ENCODE measurements around the gene ACTN1.
A peak's percentile ranks its signal among the peaks of the same experiment; 100 is the strongest.
"Not testable (repeated sequence)": the region's sequence is repeated elsewhere in the genome, so short reads cannot be mapped to it uniquely, and the experiment has no call there.

The ACTN1 gene

DNA sequence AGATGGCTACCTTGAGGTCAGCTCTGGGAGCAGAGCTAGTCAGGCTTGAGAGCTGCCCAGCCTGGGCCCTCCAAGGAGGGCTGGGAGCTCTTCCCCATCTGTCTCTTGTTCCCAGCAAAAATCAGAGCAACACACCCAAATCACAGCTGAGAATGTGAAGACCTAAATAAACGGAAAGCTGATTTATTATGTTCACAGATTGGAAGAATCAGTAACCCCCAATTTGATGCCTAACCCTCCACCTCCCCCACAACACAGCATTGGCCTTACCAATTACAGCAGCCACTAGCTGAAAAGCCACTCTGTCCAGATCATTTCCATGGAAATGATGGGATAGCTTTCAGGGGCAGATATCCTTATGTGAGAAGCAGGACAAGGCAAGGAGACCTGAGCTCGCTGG, 7.1 kb upstream of the ACTN1 start:
- DNase-seq: no peak

DNA sequence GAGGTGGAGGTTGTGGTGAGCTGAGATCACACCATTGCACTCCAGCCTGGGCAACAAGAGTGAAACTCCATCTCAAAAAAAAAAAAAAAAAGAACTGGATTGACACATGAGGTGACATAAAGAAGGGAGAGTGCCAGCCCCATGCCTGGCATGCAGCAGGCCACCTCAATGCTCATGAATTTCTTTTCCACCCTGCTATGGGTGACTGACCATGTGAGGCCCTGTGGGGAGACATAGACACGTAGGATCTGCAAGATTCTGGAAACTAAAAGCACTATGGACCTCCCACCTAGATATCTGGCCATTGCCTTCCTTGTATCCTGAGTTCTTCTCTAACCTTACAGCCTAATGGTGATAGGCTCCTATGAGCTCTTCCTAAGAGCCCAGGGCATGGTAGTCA, 5.6 kb upstream of the ACTN1 start:
- no peak for DNase-seq

DNA sequence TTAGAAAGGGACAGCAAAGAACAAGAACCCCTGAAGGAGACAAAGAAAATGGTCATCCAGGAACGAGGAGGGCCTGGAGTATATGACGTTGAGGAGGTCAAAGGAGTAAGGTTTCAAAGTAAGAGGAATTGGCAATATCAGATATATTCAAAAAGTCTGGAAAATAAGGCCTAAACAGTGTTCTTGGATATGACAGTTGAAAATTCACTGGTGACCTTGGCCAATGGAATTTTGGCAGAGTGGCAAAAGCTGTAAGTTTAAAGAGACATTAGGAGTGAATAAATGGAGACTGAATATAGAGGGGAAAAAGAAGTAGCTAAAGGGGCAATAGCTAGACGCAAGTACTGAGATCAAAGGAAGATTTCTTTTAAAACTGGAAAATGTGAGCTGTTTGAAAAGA, 4.1 kb upstream of the ACTN1 start:
- no peak for DNase-seq

DNA sequence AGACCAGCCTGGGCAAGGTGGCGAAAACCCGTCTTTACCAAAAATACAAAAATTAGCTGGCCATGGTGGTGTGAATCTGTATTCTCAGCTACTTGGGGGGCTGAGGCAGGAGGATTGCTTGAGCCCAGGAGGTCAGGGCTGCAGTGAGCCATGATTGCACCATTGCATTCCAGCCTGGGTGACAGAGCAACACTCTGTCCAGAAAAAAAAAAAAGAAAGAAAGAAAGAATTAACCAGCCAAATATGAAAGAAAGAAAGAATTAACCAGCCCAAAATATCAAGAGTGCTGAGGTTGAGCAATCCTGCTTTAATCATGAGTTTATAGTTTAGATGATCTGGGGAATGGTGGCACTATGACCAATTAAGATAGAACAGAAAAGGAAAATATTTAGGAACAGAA, 3.5 kb upstream of the ACTN1 start:
- no peak for DNase-seq

DNA sequence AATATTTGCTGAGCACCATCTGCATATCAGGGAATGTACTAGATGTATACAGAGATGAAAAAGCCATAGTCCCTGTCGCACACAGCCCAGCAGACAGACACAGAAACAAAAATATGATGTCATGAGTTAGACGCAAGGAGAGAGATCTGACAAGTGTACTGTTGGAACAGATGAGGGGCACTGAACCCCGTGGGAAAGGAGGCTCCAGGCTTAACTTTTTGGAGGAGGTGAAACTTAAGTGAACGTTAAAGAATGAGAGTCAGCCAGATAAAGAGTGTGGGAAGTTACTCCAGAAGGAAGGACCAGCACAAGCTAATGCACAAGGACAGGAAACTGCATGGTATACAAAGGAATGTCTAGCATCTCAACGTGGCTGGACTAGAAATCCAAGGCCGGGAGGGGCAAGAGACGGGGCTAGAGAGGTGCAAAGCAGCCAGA, 2.5 kb upstream of the ACTN1 start:
- no peak for DNase-seq

DNA sequence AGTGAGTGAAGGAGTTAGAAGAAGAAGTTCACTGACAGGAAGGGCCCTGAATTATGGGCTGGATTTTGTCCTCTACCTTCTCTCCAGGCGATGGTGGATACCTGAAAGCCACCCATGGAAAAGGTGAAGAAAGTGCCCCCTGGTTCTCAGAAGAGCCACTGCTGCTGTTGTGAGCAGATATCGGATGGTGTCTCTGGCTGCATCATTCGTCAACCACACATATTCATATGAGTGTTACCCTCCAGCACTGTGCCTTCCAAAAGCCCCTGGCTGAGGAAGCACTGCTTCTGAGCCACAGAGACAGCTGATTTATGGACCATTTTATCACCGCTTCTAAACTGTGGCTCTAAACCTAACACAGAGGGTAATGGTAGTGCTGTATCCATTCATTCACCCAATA, 2.0 kb upstream of the ACTN1 start:
- DNase-seq: no peak

DNA sequence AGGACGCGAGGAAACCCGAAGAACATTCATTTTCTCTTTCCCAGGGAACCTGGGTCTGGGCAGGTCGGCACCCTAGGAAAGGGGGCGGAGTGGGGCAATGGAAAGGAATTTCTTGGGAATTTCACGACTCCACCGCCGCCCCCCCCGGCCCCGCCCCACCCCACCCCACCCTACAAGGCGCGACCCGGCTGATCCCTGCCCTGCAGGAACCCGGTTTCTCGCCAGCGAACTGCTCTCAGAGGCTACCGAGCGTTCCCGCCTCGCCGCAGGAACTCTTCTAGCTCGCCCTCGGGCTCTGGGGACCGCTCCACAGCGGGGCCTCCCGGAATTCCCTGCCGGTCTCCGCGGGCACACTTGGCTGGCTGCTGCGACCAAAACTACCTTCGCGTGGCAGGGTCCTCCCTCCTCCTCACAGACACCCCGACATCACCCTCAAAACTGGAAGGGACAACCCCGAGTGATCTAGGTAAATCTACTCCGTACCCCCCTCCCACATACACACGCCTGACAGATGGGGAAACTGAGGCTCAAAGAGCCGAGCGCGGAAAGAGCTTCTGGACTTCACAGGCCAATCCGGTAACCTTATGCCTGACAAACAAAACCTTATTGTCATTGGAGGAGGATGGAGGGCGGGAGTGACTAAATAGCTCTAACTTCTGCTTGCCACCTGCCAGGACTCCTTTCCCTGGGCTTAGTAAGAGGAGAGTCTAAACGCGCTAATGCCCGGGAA, 785 bp upstream of the ACTN1 start:
- DNase-seq: peak; percentile 34

DNA sequence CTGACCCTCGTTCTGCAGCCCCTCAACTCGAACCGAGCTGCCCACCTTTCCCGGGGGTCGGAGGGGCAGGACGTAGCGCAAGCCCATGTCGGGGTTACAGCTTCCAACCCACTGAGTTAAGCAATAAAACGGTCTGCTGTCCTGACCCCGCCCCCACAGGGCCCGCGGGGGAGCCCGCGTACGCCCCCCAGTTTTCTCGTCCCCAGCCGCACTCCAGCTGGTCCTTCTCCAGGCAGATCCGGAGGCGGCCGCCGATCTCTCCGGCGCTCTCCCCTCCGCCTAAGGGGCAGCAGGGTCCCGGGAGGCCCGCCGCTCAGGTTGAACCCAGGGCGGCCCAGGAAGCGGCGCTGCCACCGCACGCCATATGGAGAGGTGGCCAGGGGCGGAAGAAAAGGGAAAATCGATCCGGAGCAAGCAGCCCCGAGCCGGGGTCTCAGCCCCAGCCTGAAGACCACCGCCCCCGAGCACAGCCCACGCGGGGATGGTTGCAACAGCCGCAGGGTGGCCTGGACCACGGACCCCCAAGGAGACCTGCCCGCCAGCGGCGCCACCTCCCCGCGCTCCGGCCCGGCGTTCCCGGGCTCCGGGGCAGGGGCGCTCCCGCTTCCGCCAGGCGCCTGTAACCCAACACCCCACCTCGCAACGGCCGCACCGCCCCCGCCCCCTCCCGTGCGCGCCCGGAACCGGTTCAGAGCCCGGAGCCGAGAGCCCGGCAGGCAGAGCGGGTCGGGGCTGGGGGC, 760 bp downstream of the ACTN1 start:
- peak; percentile 60 for DNase-seq

DNA sequence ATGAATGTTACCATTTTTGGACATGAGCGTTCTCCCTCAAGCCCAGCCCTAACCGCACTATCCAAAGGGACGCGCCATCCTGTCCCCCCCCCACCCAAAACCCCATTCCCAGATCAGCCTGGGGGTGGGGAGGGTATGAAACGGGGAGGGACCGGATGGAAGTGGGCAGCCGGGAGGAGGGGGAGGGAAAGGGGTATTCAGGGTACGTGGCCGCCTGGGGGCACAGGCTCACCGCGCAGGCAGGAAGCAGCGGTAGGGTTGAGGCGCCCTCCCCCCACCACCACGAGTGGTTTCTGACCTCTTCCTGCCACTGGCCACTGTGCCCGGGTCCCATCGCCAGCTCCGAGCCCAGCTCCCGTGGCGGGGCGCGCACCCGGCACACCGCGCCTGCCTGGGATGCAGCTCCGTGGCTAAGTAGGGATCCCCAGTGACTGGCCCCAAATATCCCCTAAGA, 1.4 kb downstream of the ACTN1 start:
- peak; percentile 67 for DNase-seq

DNA sequence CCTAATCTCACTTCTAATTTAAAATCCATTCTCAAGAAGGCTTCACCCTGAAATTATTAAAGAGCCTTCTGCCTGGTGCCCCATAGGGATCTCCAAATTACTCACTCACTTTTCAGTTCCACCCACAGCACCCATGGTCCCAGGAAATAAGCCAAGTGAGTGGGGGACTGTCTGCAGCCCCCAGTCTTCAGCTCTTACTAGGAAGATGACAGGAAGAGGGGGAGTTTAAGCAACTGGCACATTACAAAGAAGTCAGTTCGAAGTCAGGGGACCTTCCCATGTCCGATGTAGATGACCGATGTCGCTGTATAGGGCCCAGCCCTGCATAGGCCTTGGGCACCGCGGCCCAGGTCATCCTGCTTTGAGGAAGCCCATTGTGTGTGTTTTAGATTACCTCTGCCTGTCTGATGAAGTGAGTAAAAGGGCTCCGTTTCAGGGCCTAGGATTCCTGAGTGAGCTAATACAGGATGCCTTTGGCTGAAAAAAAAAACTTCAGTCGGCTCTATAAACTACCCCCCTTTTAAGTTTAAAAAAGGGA, 1.9 kb downstream of the ACTN1 start:
- DNase-seq: no peak

DNA sequence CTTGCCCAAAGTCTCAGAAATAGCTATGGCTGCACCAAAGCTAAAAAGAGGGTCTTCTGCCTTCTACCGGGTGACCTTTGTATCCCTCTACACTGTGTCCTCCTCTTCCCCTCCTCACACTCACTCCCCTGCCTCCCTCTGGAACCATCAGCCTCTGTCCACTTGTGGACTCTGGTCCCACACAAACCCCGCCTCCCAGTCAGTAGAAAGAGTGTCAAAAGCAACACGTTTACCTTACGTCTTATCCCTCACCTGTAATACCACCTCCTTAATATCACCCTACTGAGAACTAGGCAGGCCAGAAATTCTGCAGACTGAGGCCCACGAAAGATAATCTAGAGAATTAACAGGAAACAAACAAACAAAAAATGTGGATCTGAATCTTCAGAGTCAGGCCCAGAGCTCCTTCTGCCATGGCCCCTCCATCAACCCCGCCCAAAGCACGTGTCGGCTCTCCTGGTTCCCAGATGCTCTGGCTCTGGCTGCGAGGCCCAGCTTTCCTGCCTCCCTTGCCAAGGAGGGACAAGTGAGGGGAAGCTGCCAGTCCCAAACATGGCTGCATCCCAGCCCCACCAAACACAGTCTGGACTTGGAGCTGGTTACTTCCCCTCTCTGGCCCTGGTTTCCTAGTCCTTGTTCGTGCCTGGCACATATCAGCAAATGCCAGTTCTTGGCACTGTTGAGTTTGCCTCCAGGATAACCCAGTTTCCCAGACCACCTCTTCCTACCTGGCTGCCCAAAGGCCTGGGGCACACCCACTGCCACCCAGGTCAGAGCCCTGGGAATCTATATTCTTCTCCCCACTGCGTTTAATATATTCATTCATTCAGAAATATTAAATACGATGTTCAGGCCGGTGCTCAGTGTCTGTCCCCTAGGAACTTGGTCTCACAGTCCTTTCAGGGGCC, 2.7 kb downstream of the ACTN1 start:
- no peak for DNase-seq

DNA sequence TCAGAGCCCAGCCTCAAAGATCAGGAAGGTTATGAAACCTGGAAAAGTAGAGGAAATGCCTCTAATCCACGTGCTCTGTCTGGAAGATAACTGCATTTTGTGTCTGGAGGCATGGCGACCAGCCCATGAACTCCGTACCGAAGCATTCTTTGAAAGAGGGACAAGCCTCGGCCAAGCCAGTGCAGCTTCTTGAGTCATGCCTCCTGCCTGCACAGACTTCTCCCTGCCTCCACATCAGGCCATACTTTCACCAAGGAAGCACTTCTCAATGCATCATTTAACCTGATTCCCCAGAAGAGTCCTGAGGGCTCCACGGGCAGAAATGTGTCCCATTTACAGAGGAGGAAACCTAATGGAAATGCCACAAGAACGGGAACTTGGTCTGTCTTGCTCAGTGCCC, 3.4 kb downstream of the ACTN1 start:
- DNase-seq: no peak

DNA sequence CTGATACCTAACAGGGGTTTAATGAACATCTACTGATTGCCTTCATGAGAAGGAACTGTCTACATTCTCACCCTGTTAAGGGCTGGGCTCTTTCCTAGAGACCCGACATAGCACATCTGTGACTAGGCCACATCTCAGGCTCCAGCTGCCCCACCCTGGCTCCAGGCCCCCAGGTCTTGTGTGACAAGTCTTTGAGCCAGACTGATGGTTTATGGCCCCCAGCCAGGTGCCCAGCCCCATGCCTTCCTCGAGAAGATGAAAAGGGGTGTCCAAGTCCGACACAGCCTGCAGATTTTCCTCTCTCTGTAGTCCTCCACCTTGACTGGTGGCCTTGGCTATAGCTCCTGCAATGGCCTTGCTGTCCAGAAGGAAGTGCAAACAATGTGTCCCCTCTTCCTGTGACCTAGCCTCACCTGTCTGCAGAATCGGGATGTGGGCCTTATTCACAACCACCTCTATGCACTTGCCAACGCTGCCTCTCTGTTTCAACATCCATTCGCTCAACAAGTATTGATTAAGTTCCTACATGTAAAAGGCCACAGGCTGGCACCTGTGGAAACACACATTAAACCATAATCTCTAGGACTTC, 4.2 kb downstream of the ACTN1 start:
- DNase-seq: no peak

DNA sequence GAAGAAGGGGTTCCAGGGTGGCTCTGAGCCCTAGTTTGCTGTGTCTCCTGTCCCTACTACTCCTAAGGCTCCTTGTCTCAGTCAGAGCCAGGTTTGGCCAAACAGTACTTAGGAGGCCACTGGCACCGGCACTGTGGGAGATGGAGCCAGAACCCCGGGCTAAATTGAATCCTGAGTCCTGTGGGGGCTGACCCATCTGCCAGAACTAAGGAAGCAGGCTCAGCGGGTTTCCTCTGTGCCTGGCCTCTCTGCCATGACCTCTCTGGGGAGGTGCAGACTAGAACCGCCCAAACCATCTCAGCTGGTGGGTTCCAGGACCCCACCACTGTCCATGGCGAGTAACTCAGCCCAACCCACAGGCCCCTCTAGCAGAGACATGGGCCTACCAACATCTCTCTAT, 5.5 kb downstream of the ACTN1 start:
- DNase-seq: no peak

DNA sequence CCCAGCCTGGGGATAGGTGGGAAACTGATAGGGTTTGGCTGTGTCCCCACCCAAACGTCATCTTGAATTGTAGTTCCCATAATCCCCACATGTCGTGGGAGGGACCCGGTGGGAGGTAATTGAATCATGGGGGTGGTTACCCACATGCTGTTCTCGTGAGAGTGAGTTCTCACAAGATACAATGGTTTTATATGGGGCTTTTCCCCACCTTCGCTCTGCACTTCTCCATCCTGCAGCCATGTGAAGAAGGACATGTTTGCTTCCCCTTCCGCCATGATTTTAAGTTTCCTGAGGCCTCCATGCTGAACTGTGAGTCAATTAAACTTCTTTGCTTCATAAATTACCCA, 5.9 kb downstream of the ACTN1 start:
- not testable (repeated sequence) for DNase-seq

DNA sequence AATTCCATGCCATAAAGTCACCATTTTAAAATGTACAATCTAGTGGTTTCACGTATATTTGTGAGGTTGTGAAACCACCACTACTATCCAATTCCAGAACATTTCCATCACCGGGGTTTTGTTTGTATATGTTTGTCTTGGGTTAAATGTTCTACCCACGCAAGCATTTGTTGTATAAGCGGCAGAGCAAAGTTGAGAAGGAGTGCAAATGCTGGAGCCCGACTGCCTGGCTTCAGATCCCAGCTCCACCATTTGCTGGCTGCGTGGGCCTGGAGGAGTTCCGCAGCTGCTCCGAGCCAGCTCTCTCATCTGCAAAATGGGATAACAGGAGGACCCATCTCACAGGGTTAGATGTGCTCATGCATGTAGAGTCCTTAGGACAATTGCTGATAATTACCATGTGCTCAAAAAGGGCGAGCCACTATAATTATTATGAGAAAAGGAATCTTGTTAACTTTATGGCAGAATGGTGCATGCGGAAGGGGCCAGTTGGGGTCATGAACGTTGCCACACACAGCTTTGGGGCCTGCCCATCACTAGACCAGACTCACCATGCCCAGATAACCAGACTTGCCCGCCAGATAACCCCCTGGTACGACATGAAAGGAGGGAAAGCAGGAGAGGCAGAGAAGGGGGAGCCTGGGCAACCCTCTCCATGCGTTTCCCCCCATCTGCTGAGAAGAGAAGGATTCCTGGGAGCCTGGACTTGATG, 6.4 kb downstream of the ACTN1 start:
- no peak for DNase-seq

DNA sequence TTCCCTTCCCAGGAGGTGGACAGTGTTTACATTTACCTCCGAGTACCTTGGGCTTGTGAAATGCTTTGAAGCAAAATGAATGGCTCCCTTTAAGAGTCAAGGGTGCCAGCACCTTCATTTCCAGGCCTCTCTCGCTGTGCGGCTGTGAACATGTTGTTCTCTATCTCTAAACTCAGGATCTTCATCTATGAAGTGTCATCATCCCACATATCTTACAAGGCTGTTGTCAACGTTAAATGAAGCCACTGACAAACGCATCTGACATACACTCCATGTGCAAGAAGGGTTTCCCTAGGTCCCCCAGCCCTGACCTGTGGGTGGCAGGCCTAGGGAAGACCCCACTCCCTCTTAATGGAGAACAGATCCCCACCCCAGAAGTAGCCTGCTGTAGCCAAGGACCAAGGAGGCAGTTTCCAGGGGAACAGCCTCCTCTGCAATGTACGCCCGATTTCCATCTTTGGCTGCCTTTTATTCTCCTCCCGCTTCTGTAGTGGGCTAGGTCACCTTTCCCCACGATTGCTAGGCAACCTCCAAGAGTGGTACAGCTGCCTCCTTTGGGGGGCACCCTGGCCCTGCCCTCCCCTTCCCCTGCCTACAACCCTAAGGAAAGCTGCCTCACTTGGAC, 7.6 kb downstream of the ACTN1 start:
- no peak for DNase-seq

DNA sequence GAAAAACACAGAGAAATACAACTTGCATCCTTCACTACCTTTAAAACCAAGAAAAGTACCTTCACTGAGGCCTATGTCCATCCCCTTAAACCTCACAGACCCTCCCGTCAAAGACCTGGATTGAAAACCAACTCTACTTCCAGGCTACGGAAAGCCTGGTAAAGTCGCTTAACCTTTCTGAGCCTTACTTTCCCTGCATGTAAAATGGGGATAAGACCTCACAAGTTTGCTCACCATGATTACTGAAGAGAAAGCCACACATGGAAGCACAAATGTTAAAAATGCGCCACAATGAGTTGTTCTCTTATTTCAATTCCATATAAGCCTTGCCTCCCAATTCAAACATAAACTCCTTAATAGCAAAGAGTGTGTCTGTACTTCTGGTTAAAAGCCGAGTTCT, 8.4 kb downstream of the ACTN1 start:
- DNase-seq: no peak

DNA sequence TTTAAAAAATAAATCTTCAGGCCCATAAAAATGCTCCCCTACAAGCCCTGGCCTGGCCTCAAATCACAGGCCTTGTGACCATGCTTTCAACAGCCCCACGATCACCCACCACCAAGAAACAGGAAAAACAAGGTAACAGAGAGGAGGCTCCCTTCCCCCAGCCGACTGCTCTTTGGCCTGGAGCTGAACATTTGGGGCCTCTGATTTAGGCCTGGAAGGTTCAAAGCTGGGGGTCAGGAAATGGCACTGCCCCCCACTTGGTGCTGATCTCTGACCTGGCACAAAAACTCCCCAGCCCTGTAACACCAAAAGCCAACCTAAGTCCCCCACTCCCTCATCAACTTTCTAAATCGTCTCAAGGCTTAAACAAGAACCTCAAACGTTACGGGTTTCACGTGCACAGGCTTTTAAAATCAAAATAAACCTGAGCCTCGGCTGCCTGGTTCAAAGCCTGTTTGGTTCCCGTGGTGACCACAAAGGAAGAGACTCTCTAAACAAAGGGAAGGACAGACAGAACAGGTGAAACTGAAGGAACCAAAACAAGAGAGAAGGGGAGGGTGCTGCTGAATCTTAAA, 9.0 kb downstream of the ACTN1 start:
- no peak for DNase-seq

DNA sequence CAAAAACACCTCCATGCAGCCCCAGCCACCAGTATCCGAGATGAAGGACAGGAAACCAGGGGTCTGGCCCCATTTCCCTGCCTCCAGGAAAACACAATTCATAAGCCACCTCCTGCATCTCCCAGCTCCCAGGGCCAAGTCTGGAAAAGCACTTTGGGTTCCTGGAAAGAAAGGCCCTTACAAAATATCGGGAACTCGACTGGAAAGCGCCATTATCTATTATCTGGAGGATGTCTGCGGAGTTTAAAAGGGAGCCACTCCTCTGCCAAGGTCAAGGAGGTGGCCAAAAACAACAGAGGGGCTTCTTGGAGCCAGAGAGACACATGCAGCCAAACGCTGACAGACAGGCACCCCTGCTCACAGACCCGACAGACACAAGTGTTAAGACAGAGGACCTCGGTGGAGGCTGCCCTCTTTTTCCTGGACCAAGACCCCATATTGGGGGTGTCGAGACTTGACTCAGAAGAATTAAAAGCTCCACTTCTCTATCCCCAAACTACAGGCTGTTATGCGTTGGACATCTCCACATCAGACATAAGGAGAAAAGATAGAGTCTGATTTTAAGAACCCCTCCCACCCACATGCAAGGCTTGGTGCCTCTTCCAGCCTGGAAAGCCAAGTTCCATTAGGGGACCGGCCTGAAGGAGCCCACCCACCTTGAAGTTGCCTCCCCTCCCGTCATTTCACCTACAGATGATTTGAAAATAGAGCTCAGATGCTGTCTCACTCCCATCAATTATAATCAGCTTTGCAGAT, 9.6 kb downstream of the ACTN1 start:
- DNase-seq: no peak

DNA sequence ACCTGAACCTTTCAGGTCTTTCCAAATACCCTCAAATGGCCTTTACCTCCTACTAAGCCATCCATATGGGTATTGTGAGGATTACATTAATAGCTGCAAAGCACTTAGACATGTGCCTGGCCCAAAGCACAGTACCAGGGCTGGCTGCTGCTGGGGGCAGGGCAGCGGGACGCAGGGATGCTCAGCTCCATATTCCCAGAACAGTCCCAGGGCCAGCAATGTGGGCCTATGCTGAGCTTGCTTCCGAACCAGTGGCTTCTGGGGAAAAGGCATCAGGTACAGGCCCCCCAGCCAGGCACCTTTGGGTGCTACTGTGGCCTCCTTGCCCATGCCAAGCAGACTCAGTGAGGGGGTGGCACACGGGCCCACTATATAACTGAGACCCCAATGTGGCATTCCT, 10.4 kb downstream of the ACTN1 start:
- no peak for DNase-seq

Data from activated CD4-positive, CD25-positive, alpha-beta regulatory T cell treated with anti-CD3 and anti-CD28 coated beads, Interleukin-2, amount 50 U/mL, for 72 hours (primary cell).